HG03108 (cell line): ENCODE results near the gene CEBPZOS.
A peak's percentile ranks its signal among the peaks of the same experiment; 100 is the strongest.

Source experiments
- ATAC-seq: cut with Tn5 transposase; IDR thresholded peaks from one replicate; pipeline ENCODE4 v1.9.1; 2021; ENCODE audit warnings: moderate library complexity; ENCODE audit not compliant: unreplicated experiment

CEBPZOS gene

GRCh38 chr2:37196320-37197195, at the start of gene CEBPZOS:
CEBPZOS (plus strand) TSS chr2:37196496; CDS start chr2:37199705, 3,209 bp downstream.
- peak; percentile 63 for ATAC-seq

- no peak for ATAC-seq
Measured at GRCh38 chr2:37148325-37148724, 48.0 kb upstream of the CEBPZOS start.

- ATAC-seq: no peak
Measured at GRCh38 chr2:37149626-37150322, 46.5 kb upstream of the CEBPZOS start.

GRCh38 chr2:37153224-37153623, 43.1 kb upstream of the CEBPZOS start:
- ATAC-seq: no peak

- no peak for ATAC-seq
Measured at GRCh38 chr2:37154785-37155184, 41.5 kb upstream of the CEBPZOS start.

- peak; percentile 3 for ATAC-seq
Measured at GRCh38 chr2:37156071-37156856, 40.0 kb upstream of the CEBPZOS start.

- ATAC-seq: peak; percentile 89
Measured at GRCh38 chr2:37156857-37157714, 39.2 kb upstream of the CEBPZOS start, which contains the start of gene EIF2AK2. EIF2AK2 (minus strand) TSS chr2:37156980; CDS start chr2:37147806, 9,174 bp downstream.

- ATAC-seq: no peak
Measured at GRCh38 chr2:37164757-37165156, 31.5 kb upstream of the CEBPZOS start.

GRCh38 chr2:37167636-37168180, 28.6 kb upstream of the CEBPZOS start:
- ATAC-seq: no peak

GRCh38 chr2:37168217-37168981, 27.9 kb upstream of the CEBPZOS start:
- peak; percentile 67 for ATAC-seq

GRCh38 chr2:37171624-37171950, 24.7 kb upstream of the CEBPZOS start:
- no peak for ATAC-seq

- no peak for ATAC-seq
Measured at GRCh38 chr2:37173741-37174140, 22.6 kb upstream of the CEBPZOS start.

GRCh38 chr2:37180006-37180639, 16.2 kb upstream of the CEBPZOS start:
- no peak for ATAC-seq

GRCh38 chr2:37180640-37181039, 15.7 kb upstream of the CEBPZOS start:
- no peak for ATAC-seq

- no peak for ATAC-seq
Measured at GRCh38 chr2:37181726-37182684, 14.3 kb upstream of the CEBPZOS start.

GRCh38 chr2:37188570-37188969, 7.7 kb upstream of the CEBPZOS start, which contains the start of gene SULT6B1:
SULT6B1 (minus strand) TSS chr2:37188670; CDS start chr2:37188640, 30 bp downstream.
- ATAC-seq: no peak

- no peak for ATAC-seq
Measured at GRCh38 chr2:37189452-37190153, 6.7 kb upstream of the CEBPZOS start.
